ENCODE results near the gene GPR65. TPM values are rescaled to one million over a fixed set of nuclear protein-coding genes. Genes with fewer than 3 reads are reported as not detected.

Gene GPR65, protein sequence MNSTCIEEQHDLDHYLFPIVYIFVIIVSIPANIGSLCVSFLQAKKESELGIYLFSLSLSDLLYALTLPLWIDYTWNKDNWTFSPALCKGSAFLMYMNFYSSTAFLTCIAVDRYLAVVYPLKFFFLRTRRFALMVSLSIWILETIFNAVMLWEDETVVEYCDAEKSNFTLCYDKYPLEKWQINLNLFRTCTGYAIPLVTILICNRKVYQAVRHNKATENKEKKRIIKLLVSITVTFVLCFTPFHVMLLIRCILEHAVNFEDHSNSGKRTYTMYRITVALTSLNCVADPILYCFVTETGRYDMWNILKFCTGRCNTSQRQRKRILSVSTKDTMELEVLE
- 1 to 10 TPM; 3.8 to 4.3 TPM for total RNA-seq
- 1 to 10 TPM; 2.1 to 8.1 TPM for polyA plus RNA-seq
- long read RNA-seq, donor 1 = 0 reads
- long read RNA-seq, donor 2 = 0 reads
- long read RNA-seq, donor 3 = 0 reads
- long read RNA-seq, donor 4 = 0 reads
- long read RNA-seq, donor 5 = 0 reads

GRCh38 chr14:88005050-88005481 lies at the start of gene GPR65:
TSS of gene GPR65 (plus strand) at chr14:88005135. CDS start at chr14:88010848, 5,713 bp downstream.
- 12 to 34% methylated on average over 3 of the region's 3 CpGs for WGBS, 2 donors
- H3K9me3 ChIP-seq (ENCODE audit: control insufficient read depth in 4 of 4, insufficient read depth in 3 of 4, low read length in 3 of 4) = no peaks in the 10 kb centered on the region
- H3K4me1 ChIP-seq (ENCODE audit: control insufficient read depth in 5 of 5, insufficient read depth in 5 of 5, low read length in 5 of 5) = no peaks in the 10 kb centered on the region
- ATAC-seq (ENCODE audit: insufficient read depth, low FRiP score) (no peak), DNase-seq (peak in 2 of 3 donors; percentile 24 to 51)
- H3K27me3 ChIP-seq (ENCODE audit: control insufficient read depth in 3 of 3, insufficient read depth in 3 of 3, low read length in 2 of 3) = no peaks in the 10 kb centered on the region
- TF ChIP-seq CTCF (IDR thresholded peaks at IDR 0.05; ENCODE audit: control extremely low read depth, extremely low read depth) = no peak
- no peak within 1 kb of the TSS for H3K4me3 ChIP-seq
- H3K9ac ChIP-seq (ENCODE audit: insufficient read depth in 1 of 2, low read length in 2 of 2) = no peak within 1 kb of the TSS
- no peaks in the 10 kb centered on the region for H3K36me3 ChIP-seq (ENCODE audit: control insufficient read depth in 4 of 4, insufficient read depth in 4 of 4, low read length in 4 of 4)
- H3K27ac ChIP-seq (ENCODE audit: low read depth in 1 of 2, low read length in 1 of 2) = peak within 1 kb of the TSS in 1 of 2 donors; percentile 45

DNA sequence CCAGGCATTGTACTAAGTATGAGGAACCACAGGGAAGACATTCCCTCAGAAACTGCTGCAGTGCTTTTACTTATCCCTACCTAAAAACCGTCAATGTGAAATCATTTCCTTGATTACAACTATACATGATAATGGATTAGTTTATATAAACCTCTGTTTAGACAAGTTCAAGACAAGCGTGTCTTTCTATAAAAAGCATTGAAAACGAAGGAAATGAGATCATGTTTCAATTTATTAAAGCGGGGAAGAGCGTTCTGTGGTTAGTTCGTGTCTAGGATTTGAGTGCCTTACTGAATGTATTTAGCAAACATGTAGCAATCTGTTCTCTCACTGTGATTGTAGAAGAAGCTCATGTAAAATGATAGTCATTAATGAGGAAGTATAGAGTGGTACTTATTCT lies 49.4 kb upstream of the GPR65 start:
- DNase-seq = no peak
- no peak for TF ChIP-seq CTCF (IDR thresholded peaks at IDR 0.05; ENCODE audit: control extremely low read depth, extremely low read depth)
- WGBS, 2 donors = 58 to 59% methylated on average over 6 of the region's 6 CpGs

GRCh38 chr14:87960013-87960787 lies 44.7 kb upstream of the GPR65 start:
- no peak overlapping the region for H3K4me3 ChIP-seq
- H3K9me3 ChIP-seq (ENCODE audit: control insufficient read depth in 4 of 4, insufficient read depth in 3 of 4, low read length in 3 of 4) = no peaks in the 10 kb centered on the region
- ATAC-seq (ENCODE audit: insufficient read depth, low FRiP score) = no peak
- no peak for TF ChIP-seq CTCF (IDR thresholded peaks at IDR 0.05; ENCODE audit: control extremely low read depth, extremely low read depth)
- WGBS, 2 donors = 88 to 96% methylated on average over 5 of the region's 5 CpGs
- H3K27me3 ChIP-seq (ENCODE audit: control insufficient read depth in 3 of 3, insufficient read depth in 3 of 3, low read length in 2 of 3) = no peaks in the 10 kb centered on the region
- no peak for DNase-seq
- H3K4me1 ChIP-seq (ENCODE audit: control insufficient read depth in 5 of 5, insufficient read depth in 5 of 5, low read length in 5 of 5) = no peaks in the 10 kb centered on the region
- no peak overlapping the region for H3K27ac ChIP-seq (ENCODE audit: low read depth in 1 of 2, low read length in 1 of 2)
- no peak overlapping the region for H3K9ac ChIP-seq (ENCODE audit: insufficient read depth in 1 of 2, low read length in 2 of 2)
- peaks cover 11 to 34% (median 15%) of the 10 kb centered on the region in 4 donors for H3K36me3 ChIP-seq (ENCODE audit: control insufficient read depth in 4 of 4, insufficient read depth in 4 of 4, low read length in 4 of 4)

More for the DNA sequence above, 49.4 kb upstream of the GPR65 start:
- ATAC-seq (ENCODE audit: insufficient read depth, low FRiP score) = no peak
- Histone ChIP-seq H3K9me3 (ENCODE audit: control insufficient read depth in 4 of 4, insufficient read depth in 3 of 4, low read length in 3 of 4) (no peaks in the 10 kb centered on the region), H3K27me3 (ENCODE audit: control insufficient read depth in 3 of 3, insufficient read depth in 3 of 3, low read length in 2 of 3) (no peaks in the 10 kb centered on the region), H3K36me3 (ENCODE audit: control insufficient read depth in 4 of 4, insufficient read depth in 4 of 4, low read length in 4 of 4) (peaks cover 3 to 22% (median 5%) of the 10 kb centered on the region in 4 donors), H3K27ac (ENCODE audit: low read depth in 1 of 2, low read length in 1 of 2) (no peak overlapping the region), H3K4me3 (no peak overlapping the region), H3K4me1 (ENCODE audit: control insufficient read depth in 5 of 5, insufficient read depth in 5 of 5, low read length in 5 of 5) (no peaks in the 10 kb centered on the region), H3K9ac (ENCODE audit: insufficient read depth in 1 of 2, low read length in 2 of 2) (no peak overlapping the region)

Measured in lung (tissue), 16 donors.